Common myeloid progenitor, CD34-positive (primary cell): ENCODE results near the gene KCNK2.

Experiments used
- CTCF ChIA-PET: fragments of 350-600 bp; sonication (Branson Sonifier 250); formaldehyde crosslinking; loops from one replicate; lab custom pipeline; 2021; ENCODE audit warnings: antibody characterized with exemption; lab: Charles Lee
- POLR2A ChIA-PET: fragments of 350-600 bp; sonication (Branson Sonifier 250); formaldehyde crosslinking; loops from one replicate; lab custom pipeline; 2021; ENCODE audit warnings: antibody characterized with exemption; lab: Charles Lee
- DNase-seq, 3 donors: peaks; one replicate each; pipeline versions ENCODE4 v3.0.0 to v3.0.0-alpha.2; 2013
- H3K27ac ChIP-seq, 2 experiments: 1 replicate in 1 of 2; 2 replicates in 1 of 2; pipeline ENCODE4 v1.7.0; 2013; ENCODE audit warnings: inconsistent platforms in 2 of 2, low read length in 2 of 2, mild to moderate bottlenecking in 2 of 2, low read depth in 1 of 2, moderate library complexity in 1 of 2; ENCODE audit not compliant: severe bottlenecking in 2 of 2, insufficient read depth in 1 of 2, poor library complexity in 1 of 2
- H3K27me3 ChIP-seq, 5 experiments: replicated peaks in 2 of 5; 1 replicate in 3 of 5; 2 replicates in 2 of 5; pipeline versions ENCODE4 v1.6.1 to v1.7.0; 2013; ENCODE audit warnings: low read length in 4 of 5, mild to moderate bottlenecking in 2 of 5, moderate library complexity in 2 of 5, inconsistent platforms in 1 of 5; ENCODE audit not compliant: insufficient read depth in 5 of 5, control insufficient read depth in 4 of 5
- H3K36me3 ChIP-seq, 4 experiments: 1 replicate in 2 of 4; 2 replicates in 2 of 4; pipeline versions ENCODE4 v1.6.1 to v1.7.0; 2013; ENCODE audit warnings: low read length in 3 of 4, control low read depth in 1 of 4, mild to moderate bottlenecking in 1 of 4; ENCODE audit not compliant: control insufficient read depth in 4 of 4, insufficient read depth in 4 of 4
- H3K4me1 ChIP-seq, 4 experiments: 1 replicate in 3 of 4; 2 replicates in 1 of 4; pipeline versions ENCODE4 v1.6.1 to v1.7.1; 2013; ENCODE audit warnings: low read length in 3 of 4, mild to moderate bottlenecking in 3 of 4, control low read depth in 1 of 4, inconsistent platforms in 1 of 4, moderate library complexity in 1 of 4; ENCODE audit not compliant: control insufficient read depth in 4 of 4, insufficient read depth in 4 of 4; ENCODE audit errors: control extremely low read depth in 1 of 4
- H3K4me3 ChIP-seq, 7 experiments: 1 replicate in 4 of 7; 2 replicates in 3 of 7; pipeline versions ENCODE4 v1.5.1 to v1.7.0; 2013; ENCODE audit warnings: mild to moderate bottlenecking in 7 of 7, low read length in 6 of 7, moderate library complexity in 6 of 7, inconsistent platforms in 2 of 7, low read depth in 2 of 7, control low read depth in 1 of 7; ENCODE audit not compliant: insufficient read depth in 4 of 7, control insufficient read depth in 1 of 7; ENCODE audit errors: extremely low read depth in 1 of 7
- H3K9me3 ChIP-seq, 5 experiments: 1 replicate in 4 of 5; 2 replicates in 1 of 5; pipeline versions ENCODE4 v1.6.1 to v1.7.1; 2013; ENCODE audit warnings: low read length in 4 of 5, mild to moderate bottlenecking in 2 of 5, inconsistent platforms in 1 of 5, low read depth in 1 of 5, moderate library complexity in 1 of 5; ENCODE audit not compliant: control insufficient read depth in 4 of 5, insufficient read depth in 2 of 5; ENCODE audit errors: control extremely low read depth in 1 of 5
- WGBS: methylation state at CpG from one replicate; pipeline ENCODE4 v1.1.5; 2013; ENCODE audit not compliant: insufficient coverage; 5-methylcytosine and 5-hydroxymethylcytosine counted together

KCNK2 gene

GRCh38 chr1:215263636-215264035, 181.1 kb downstream of the KCNK2 start:
- 100% methylated on average over 1 of the region's 1 CpG for WGBS
- CTCF ChIA-PET = no interaction called here

GRCh38 chr1:215264649-215265048, 182.1 kb downstream of the KCNK2 start:
- no peaks in the 10 kb centered on the region for H3K4me1 ChIP-seq
- no peaks in the 10 kb centered on the region for H3K36me3 ChIP-seq
- ChIA-PET POLR2A (no interaction called here), CTCF (no interaction called here)
- WGBS = no CpG with 5 or more reads among the region's 3 CpGs
- no peak for DNase-seq
- no peaks in the 10 kb centered on the region for H3K9me3 ChIP-seq
- no peak overlapping the region for H3K27ac ChIP-seq
- H3K27me3 ChIP-seq = no peaks in the 10 kb centered on the region
- no peak overlapping the region for H3K4me3 ChIP-seq

More at GRCh38 chr1:215263636-215264035, 181.1 kb downstream of the KCNK2 start:
- Histone ChIP-seq H3K36me3 (no peaks in the 10 kb centered on the region), H3K4me1 (no peaks in the 10 kb centered on the region), H3K4me3 (no peak overlapping the region), H3K9me3 (no peaks in the 10 kb centered on the region), H3K27me3 (no peaks in the 10 kb centered on the region), H3K27ac (no peak overlapping the region)
- POLR2A ChIA-PET = no interaction called here
- DNase-seq = no peak

GRCh38 chr1:215267495-215267894, 185.0 kb downstream of the KCNK2 start:
- no peak overlapping the region for H3K4me3 ChIP-seq
- POLR2A ChIA-PET = no interaction called here
- no CpG with 5 or more reads among the region's 1 CpG for WGBS
- no peaks in the 10 kb centered on the region for H3K9me3 ChIP-seq
- DNase-seq = no peak
- H3K36me3 ChIP-seq = no peaks in the 10 kb centered on the region
- H3K27ac ChIP-seq = no peak overlapping the region
- no peaks in the 10 kb centered on the region for H3K27me3 ChIP-seq
- CTCF ChIA-PET = no interaction called here
- no peaks in the 10 kb centered on the region for H3K4me1 ChIP-seq

- Histone ChIP-seq H3K27ac (no peak overlapping the region), H3K27me3 (no peaks in the 10 kb centered on the region), H3K4me1 (no peaks in the 10 kb centered on the region), H3K4me3 (no peak overlapping the region), H3K9me3 (no peaks in the 10 kb centered on the region), H3K36me3 (no peaks in the 10 kb centered on the region)
- no CpG with 5 or more reads among the region's 3 CpGs for WGBS
- DNase-seq = no peak
- CTCF ChIA-PET = no interaction called here
- POLR2A ChIA-PET = no interaction called here
Observed at GRCh38 chr1:215269955-215270354, 187.4 kb downstream of the KCNK2 start.

- Histone ChIP-seq H3K4me3 (no peak overlapping the region), H3K36me3 (no peaks in the 10 kb centered on the region), H3K27ac (no peak overlapping the region), H3K4me1 (no peaks in the 10 kb centered on the region), H3K9me3 (no peaks in the 10 kb centered on the region), H3K27me3 (no peaks in the 10 kb centered on the region)
- ChIA-PET CTCF (no interaction called here), POLR2A (no interaction called here)
- 80% methylated on average over 1 of the region's 5 CpGs for WGBS
- no peak for DNase-seq
Observed at GRCh38 chr1:215273838-215274516, 191.4 kb downstream of the KCNK2 start.

- whole genome bisulfite sequencing = no CpG with 5 or more reads among the region's 1 CpG
- Histone ChIP-seq H3K4me1 (no peaks in the 10 kb centered on the region), H3K36me3 (no peaks in the 10 kb centered on the region), H3K4me3 (no peak overlapping the region), H3K9me3 (no peaks in the 10 kb centered on the region), H3K27me3 (no peaks in the 10 kb centered on the region), H3K27ac (no peak overlapping the region)
- DNase-seq = no peak
- CTCF ChIA-PET = no interaction called here
- POLR2A ChIA-PET = no interaction called here
Observed at GRCh38 chr1:215276582-215276981, 194.0 kb downstream of the KCNK2 start.

GRCh38 chr1:215277532-215277931, 195.0 kb downstream of the KCNK2 start:
- H3K27ac ChIP-seq = no peak overlapping the region
- no peak overlapping the region for H3K4me3 ChIP-seq
- no peaks in the 10 kb centered on the region for H3K4me1 ChIP-seq
- no peak for DNase-seq
- no peaks in the 10 kb centered on the region for H3K9me3 ChIP-seq
- CTCF ChIA-PET = no interaction called here
- no CpG with 5 or more reads among the region's 2 CpGs for WGBS
- no peaks in the 10 kb centered on the region for H3K27me3 ChIP-seq
- POLR2A ChIA-PET = no interaction called here
- H3K36me3 ChIP-seq = no peaks in the 10 kb centered on the region
